Measurements from ENCODE around the gene STUB1.

DNA sequence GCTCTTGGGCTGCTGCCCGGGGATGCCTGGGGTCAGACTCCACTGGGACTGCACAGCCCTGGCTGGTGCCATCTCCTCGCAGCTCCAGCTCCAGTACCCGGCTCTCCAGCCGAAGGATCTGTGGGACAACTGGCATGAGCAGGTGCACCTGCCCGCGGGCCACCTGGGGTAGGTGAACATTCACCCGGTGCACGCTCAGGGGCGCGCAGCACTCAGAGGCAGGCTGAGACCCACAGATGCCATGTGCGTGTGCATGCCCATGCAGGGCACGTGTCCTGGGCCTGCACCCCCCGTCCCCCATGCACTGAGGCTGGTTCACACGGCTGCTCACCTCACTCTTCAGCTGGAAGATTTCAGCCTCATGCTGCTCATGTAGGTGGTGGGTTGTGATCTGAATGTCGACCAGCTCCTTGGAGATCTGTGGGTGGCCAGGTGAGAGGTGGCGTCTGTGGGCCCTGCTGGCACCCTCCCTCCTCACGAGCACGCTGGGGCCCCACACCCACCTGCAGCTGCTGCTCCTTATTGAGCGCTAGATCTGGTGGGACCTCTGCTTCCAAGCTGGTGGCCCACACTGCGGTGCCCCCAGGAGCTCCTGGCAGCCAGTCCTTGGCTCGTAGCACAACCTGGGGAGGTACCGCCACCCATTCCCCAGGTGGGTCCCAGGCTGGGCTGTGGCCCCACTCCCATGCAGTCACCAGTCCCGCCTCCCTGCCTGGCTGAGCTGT, 45.4 kb downstream of the STUB1 start:
- TF ChIP-seq EP300 (IDR thresholded peaks at IDR 0.05; ENCODE audit: low read depth) = no peak
- TF ChIP-seq, protein P1, sequence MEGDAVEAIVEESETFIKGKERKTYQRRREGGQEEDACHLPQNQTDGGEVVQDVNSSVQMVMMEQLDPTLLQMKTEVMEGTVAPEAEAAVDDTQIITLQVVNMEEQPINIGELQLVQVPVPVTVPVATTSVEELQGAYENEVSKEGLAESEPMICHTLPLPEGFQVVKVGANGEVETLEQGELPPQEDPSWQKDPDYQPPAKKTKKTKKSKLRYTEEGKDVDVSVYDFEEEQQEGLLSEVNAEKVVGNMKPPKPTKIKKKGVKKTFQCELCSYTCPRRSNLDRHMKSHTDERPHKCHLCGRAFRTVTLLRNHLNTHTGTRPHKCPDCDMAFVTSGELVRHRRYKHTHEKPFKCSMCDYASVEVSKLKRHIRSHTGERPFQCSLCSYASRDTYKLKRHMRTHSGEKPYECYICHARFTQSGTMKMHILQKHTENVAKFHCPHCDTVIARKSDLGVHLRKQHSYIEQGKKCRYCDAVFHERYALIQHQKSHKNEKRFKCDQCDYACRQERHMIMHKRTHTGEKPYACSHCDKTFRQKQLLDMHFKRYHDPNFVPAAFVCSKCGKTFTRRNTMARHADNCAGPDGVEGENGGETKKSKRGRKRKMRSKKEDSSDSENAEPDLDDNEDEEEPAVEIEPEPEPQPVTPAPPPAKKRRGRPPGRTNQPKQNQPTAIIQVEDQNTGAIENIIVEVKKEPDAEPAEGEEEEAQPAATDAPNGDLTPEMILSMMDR (IDR thresholded peaks at IDR 0.05) = no peak

Data from transverse colon (tissue), 3 donors.